Endothelial cell (in vitro differentiated cells): ENCODE results near the gene GMEB1. TPM values are rescaled to one million over a fixed set of nuclear protein-coding genes. Genes with fewer than 3 reads are reported as not detected.
A peak's percentile ranks its signal among the peaks of the same experiment; 100 is the strongest.

Source experiments
- DNase-seq: peaks from one replicate; pipeline ENCODE4 v3.0.0; 2021; ENCODE audit warnings: low spot score
- H3K27ac Mint-ChIP-seq: one replicate; pipeline ENCODE4 v1.8.0; 2021; ENCODE audit warnings: mixed read lengths, inconsistent platforms; ENCODE audit not compliant: unreplicated experiment
- H3K27me3 Mint-ChIP-seq: one replicate; pipeline ENCODE4 v1.8.0; 2021; ENCODE audit warnings: mild to moderate bottlenecking, moderate library complexity, mixed read lengths, inconsistent platforms; ENCODE audit not compliant: unreplicated experiment
- H3K36me3 Mint-ChIP-seq: one replicate; pipeline ENCODE4 v1.8.0; 2021; ENCODE audit warnings: mild to moderate bottlenecking, low read depth, mixed read lengths, inconsistent platforms; ENCODE audit not compliant: unreplicated experiment
- H3K4me1 Mint-ChIP-seq: one replicate; pipeline ENCODE4 v1.8.0; 2021; ENCODE audit warnings: mild to moderate bottlenecking, mixed read lengths, inconsistent platforms; ENCODE audit not compliant: unreplicated experiment
- H3K4me3 Mint-ChIP-seq: one replicate; pipeline ENCODE4 v1.8.0; 2021; ENCODE audit warnings: mild to moderate bottlenecking, mixed read lengths, inconsistent platforms; ENCODE audit not compliant: unreplicated experiment
- H3K9me3 Mint-ChIP-seq: one replicate; pipeline ENCODE4 v1.8.0; 2021; ENCODE audit warnings: mixed read lengths, inconsistent platforms; ENCODE audit not compliant: unreplicated experiment
- total RNA-seq: library from RNA; stranded (reverse); fragmentation: NEBNext Ultra II Directional; extraction: Animal tissue kit (Norgen Biotek cat#: 25700); gene quantifications from one replicate; pipeline ENCODE4 v1.2.1, GENCODE V29; 2021; ENCODE audit not compliant: unreplicated experiment
- TF ChIP-seq, protein P1 (sequence below): fragments of 200-600 bp; sonication (generic); IDR thresholded peaks from one replicate; pipeline ENCODE4 v1.5.0; 2021; ENCODE audit warnings: antibody characterized with exemption; ENCODE audit not compliant: unreplicated experiment

Gene GMEB1
- total RNA-seq, 1 donor from 2014 or later = 22.7 TPM

DNA sequence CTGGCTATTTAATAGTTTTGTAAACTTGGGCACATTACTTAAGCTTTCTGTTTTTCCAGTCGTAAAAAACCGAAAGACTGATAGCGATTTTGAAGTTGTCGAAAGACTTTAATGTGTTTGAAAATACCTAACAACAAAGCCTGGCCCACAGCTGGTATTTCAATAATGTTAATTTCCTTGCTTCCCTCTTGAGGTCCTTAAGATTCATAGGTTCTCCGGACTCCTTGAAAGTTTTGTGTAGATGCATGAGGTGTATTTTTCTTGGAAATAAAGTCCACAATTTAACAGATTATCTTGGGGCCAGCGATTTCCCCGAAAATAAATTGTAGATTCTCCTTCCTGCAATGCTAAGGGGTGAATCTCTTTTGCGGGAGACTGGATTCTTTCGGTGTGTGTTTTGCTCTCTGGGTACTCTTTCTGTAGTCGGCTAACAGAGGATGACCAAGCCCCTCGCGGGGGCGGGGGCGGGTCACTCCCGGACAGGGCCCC lies 67.4 kb downstream of the GMEB1 start:
- H3K27me3 Mint-ChIP-seq = peaks cover 5% of the 10 kb centered on the region

DNA sequence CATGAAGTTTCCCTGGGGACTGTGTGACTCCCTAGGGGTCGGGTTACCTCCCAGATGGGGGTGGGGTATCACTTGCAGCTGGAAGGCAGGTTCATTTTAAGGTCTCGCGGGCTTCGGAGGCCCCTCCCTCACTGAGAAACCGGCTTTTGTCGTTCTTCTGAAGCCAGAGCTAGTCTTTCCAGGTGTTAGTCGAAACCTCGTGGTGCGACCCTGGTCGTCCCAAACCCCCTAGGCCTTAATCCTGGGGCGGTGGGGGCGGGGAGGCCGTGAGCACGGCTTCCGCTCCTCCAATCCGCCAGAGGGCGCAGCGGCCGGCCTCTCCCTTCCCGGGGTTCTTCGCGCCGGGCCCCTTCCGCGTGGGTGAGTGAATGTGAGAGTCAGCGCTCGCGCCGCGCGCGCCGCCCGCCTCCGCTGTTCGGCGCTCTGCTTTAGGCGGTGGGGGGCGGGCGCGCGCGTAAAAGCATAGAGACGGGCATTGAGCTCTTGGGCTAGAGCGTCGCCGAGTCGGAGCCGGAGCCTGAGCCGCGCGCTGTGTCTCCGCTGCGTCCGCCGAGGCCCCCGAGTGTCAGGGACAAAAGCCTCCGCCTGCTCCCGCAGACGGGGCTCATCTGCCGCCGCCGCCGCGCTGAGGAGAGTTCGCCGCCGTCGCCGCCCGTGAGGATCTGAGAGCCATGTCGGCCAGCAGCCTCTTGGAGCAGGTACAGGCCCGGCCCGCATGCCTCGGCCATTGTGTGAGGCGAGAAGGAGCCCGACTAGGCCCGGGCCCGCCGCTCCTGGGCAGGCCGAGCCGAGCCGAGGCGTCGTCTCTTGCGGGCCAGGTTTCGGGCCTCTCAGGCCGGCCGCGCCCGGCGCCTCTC lies 68.1 kb downstream of the GMEB1 start, which contains the start of gene YTHDF2:
Gene YTHDF2 (plus strand): TSS at position 491 of the 857 bp plus-strand sequence. CDS start 181 bp downstream, at position 672.
- Mint-ChIP-seq H3K9me3 (no peaks in the 10 kb centered on the region), H3K27ac (peak within 1 kb of the TSS; percentile 99), H3K4me1 (peaks cover 30% of the 10 kb centered on the region), H3K4me3 (peak within 1 kb of the TSS; percentile 100), H3K36me3 (peaks cover 20% of the 10 kb centered on the region), H3K27me3 (peaks cover 5% of the 10 kb centered on the region)
- TF ChIP-seq, protein P1, sequence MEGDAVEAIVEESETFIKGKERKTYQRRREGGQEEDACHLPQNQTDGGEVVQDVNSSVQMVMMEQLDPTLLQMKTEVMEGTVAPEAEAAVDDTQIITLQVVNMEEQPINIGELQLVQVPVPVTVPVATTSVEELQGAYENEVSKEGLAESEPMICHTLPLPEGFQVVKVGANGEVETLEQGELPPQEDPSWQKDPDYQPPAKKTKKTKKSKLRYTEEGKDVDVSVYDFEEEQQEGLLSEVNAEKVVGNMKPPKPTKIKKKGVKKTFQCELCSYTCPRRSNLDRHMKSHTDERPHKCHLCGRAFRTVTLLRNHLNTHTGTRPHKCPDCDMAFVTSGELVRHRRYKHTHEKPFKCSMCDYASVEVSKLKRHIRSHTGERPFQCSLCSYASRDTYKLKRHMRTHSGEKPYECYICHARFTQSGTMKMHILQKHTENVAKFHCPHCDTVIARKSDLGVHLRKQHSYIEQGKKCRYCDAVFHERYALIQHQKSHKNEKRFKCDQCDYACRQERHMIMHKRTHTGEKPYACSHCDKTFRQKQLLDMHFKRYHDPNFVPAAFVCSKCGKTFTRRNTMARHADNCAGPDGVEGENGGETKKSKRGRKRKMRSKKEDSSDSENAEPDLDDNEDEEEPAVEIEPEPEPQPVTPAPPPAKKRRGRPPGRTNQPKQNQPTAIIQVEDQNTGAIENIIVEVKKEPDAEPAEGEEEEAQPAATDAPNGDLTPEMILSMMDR = peak; percentile 82
- DNase-seq = peak; percentile 99

More for the DNA sequence above, 67.4 kb downstream of the GMEB1 start:
- Mint-ChIP-seq H3K4me3 (peak overlapping the region; percentile 100), H3K27ac (peak overlapping the region; percentile 93), H3K9me3 (no peaks in the 10 kb centered on the region), H3K4me1 (peaks cover 30% of the 10 kb centered on the region), H3K36me3 (peaks cover 18% of the 10 kb centered on the region)
- no peak for DNase-seq
- TF ChIP-seq, protein P1 = no peak

DNA sequence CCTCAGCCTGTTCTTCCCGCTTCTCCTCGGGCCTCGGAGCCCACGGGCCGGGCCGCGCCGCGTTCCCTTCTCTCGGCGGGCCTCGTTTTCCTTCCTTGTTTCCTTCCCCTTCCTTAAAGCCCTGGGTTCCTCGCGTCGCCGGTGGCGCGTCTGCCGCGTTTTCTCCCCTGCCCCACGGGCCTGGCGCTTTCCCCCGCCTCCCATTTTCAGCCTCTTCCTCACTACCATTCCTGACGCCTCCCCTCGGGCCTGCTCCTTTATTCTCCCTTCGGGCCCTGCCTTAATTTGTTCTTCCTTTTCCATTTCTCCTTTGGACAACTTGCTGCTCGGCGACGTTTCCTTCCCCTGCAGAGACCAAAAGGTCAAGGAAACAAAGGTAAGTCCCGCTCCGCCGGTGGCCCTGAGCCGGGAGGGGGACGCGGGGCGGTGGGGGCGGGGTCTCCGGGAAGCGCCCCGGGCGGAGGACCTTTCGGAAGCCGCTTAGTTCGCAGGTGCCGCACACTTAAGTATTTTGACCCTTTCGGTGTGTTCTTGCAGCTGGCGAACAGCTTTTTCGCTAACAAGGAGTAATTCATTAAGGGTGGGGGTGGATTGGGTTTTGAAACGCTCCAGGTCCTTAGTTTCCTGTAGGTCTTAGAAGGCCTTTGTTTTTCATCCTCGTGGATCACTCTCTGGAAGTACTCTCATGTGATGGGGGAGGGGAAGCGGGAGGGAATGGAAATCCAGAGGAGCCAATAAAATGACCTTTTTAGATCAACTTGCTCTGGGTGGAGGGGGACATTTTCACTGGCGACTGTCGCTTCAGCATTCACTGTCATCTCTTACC lies 68.9 kb downstream of the GMEB1 start:
- H3K4me1 Mint-ChIP-seq = peaks cover 30% of the 10 kb centered on the region
- H3K4me3 Mint-ChIP-seq = peak overlapping the region; percentile 100
- H3K27ac Mint-ChIP-seq = peak overlapping the region; percentile 99
- H3K9me3 Mint-ChIP-seq = no peaks in the 10 kb centered on the region
- H3K36me3 Mint-ChIP-seq = peaks cover 28% of the 10 kb centered on the region
- DNase-seq = peak; percentile 50
- TF ChIP-seq, protein P1 = no peak
- H3K27me3 Mint-ChIP-seq = peaks cover 5% of the 10 kb centered on the region

DNA sequence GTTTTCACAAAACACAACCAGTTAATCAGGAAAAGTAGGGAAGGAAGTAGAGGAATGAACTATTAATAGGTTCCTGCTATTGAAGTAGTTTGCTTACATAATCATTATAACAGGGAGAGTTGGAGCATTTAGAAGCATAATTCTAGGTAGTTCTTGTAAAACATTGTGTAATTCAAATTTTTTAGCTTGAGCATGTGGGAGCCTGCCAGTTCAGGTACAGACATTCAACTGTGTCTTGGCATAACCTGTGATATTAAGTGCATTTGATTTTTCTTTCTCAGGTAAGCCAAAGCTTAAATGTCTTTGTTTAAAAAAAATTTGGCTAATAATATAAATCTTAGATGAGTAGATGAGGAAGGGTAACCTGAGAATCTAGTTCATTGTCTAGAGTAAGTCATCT lies 71.5 kb downstream of the GMEB1 start:
- DNase-seq = no peak
- peaks cover 5% of the 10 kb centered on the region for H3K27me3 Mint-ChIP-seq

More for the DNA sequence above, 71.5 kb downstream of the GMEB1 start:
- Mint-ChIP-seq H3K4me3 (peak overlapping the region; percentile 38), H3K27ac (no peak overlapping the region), H3K36me3 (peaks cover 52% of the 10 kb centered on the region), H3K4me1 (peaks cover 46% of the 10 kb centered on the region), H3K9me3 (no peaks in the 10 kb centered on the region)
- TF ChIP-seq, protein P1 = no peak
